Measurements from ENCODE around the gene INPP5D. TPM values are rescaled to one million over a fixed set of nuclear protein-coding genes. Genes with fewer than 3 reads are reported as not detected.

The INPP5D gene
- total and polyA plus RNA-seq, 7 experiments from 2014 or later, result 41.0 to 232 (median 122) TPM

DNA sequence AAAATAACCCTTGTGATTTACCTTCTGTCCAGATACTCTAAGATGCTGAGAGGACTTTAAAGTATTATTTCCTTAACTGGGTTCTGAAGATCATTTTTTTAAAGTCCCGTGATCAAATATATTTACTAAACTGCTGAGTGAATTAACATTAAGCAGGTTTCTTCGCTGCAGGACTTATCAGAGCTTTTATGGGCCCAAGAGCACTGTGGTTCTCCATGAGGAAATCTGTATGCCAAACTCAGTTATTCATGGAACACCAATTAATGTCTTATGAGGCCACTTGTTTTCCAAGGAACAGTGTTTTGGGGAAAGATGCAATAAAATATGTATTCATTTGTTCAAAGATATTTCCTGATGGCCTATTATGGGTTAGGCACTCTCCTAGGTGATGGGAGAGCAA, 111.2 kb downstream of the INPP5D start:
- peaks cover 0 to 5% (median 0%) of the 10 kb centered on the region in 7 donors for H3K4me1 Mint-ChIP-seq
- H3K27ac Mint-ChIP-seq, result peak overlapping the region in 4 of 9 donors; percentile 1 to 57 (median 43)
- Histone ChIP-seq H3K27me3 (ENCODE audit: control insufficient read depth in 2 of 2, insufficient read depth in 2 of 2, low read length in 2 of 2) (no peaks in the 10 kb centered on the region), H3K9me3 (ENCODE audit: control insufficient read depth in 2 of 3, low read length in 3 of 3) (no peaks in the 10 kb centered on the region), H3K4me3 (ENCODE audit: low read length) (no peak overlapping the region), H3K27ac (ENCODE audit: low read depth, low read length) (no peak overlapping the region), H3K36me3 (ENCODE audit: control insufficient read depth in 2 of 3, insufficient read depth in 3 of 3, low read length in 3 of 3) (peaks cover 22 to 73% (median 24%) of the 10 kb centered on the region in 3 experiments), H3K4me1 (ENCODE audit: control insufficient read depth in 2 of 2, insufficient read depth in 2 of 2, low read length in 2 of 2) (peaks cover 0 to under 1% of the 10 kb centered on the region in 2 donors)
- ChIA-PET CTCF (interaction anchor here (0.7 kb wide), 1 partner anchor 38 kb away, joined by 3 read pairs; no protein-coding TSS in a partner anchor), POLR2A (no interaction called here)
- peaks cover 0 to 4% (median 0%) of the 10 kb centered on the region in 11 donors for H3K9me3 Mint-ChIP-seq
- H3K27me3 Mint-ChIP-seq, result no peaks in the 10 kb centered on the region
- H3K4me3 Mint-ChIP-seq, result no peak overlapping the region
- DNase-seq (no peak), ATAC-seq (no peak)
- intact Hi-C loops (cut with micrococcal nuclease), result no loop called here
- H3K36me3 Mint-ChIP-seq, result peaks cover 13 to 48% (median 32%) of the 10 kb centered on the region in 5 donors

GRCh38 chr2:233173115-233173514, 113.0 kb downstream of the INPP5D start:
- ATAC-seq (no peak), DNase-seq (no peak)
- POLR2A ChIA-PET, result no interaction called here
- intact Hi-C loops (cut with micrococcal nuclease), result no loop called here
- Mint-ChIP-seq H3K36me3 (peaks cover 13 to 62% (median 38%) of the 10 kb centered on the region in 5 donors), H3K27me3 (no peaks in the 10 kb centered on the region), H3K27ac (no peak overlapping the region), H3K4me3 (no peak overlapping the region), H3K9me3 (peaks cover 0 to 4% (median 0%) of the 10 kb centered on the region in 11 donors), H3K4me1 (peaks cover 0 to 5% (median 0%) of the 10 kb centered on the region in 7 donors)
- Histone ChIP-seq H3K36me3 (ENCODE audit: control insufficient read depth in 2 of 3, insufficient read depth in 3 of 3, low read length in 3 of 3) (peaks cover 22 to 78% (median 26%) of the 10 kb centered on the region in 3 experiments), H3K27ac (ENCODE audit: low read depth, low read length) (no peak overlapping the region), H3K4me1 (ENCODE audit: control insufficient read depth in 2 of 2, insufficient read depth in 2 of 2, low read length in 2 of 2) (no peaks in the 10 kb centered on the region), H3K4me3 (ENCODE audit: low read length) (no peak overlapping the region), H3K27me3 (ENCODE audit: control insufficient read depth in 2 of 2, insufficient read depth in 2 of 2, low read length in 2 of 2) (no peaks in the 10 kb centered on the region), H3K9me3 (ENCODE audit: control insufficient read depth in 2 of 3, low read length in 3 of 3) (no peaks in the 10 kb centered on the region)
- CTCF ChIA-PET, result interaction anchor here (1.4 kb wide), 1 partner anchor 11 kb away, joined by 3 read pairs; no protein-coding TSS in a partner anchor

GRCh38 chr2:233174137-233174536, 114.0 kb downstream of the INPP5D start:
- peaks cover 22 to 77% (median 26%) of the 10 kb centered on the region in 3 experiments for H3K36me3 ChIP-seq (ENCODE audit: control insufficient read depth in 2 of 3, insufficient read depth in 3 of 3, low read length in 3 of 3)
- no peaks in the 10 kb centered on the region for H3K9me3 ChIP-seq (ENCODE audit: control insufficient read depth in 2 of 3, low read length in 3 of 3)
- H3K36me3 Mint-ChIP-seq, result peaks cover 14 to 61% (median 39%) of the 10 kb centered on the region in 5 donors
- POLR2A ChIA-PET, result interaction anchor here (0.6 kb wide), 1 partner anchor 21 kb away, joined by 3 read pairs; no protein-coding TSS in a partner anchor
- no peak overlapping the region for H3K27ac Mint-ChIP-seq
- H3K27me3 ChIP-seq (ENCODE audit: control insufficient read depth in 2 of 2, insufficient read depth in 2 of 2, low read length in 2 of 2), result no peaks in the 10 kb centered on the region
- peaks cover 0 to 4% (median 0%) of the 10 kb centered on the region in 11 donors for H3K9me3 Mint-ChIP-seq
- CTCF ChIA-PET, result interaction anchor here (1.4 kb wide), 1 partner anchor 10 kb away, joined by 3 read pairs; no protein-coding TSS in a partner anchor
- H3K27me3 Mint-ChIP-seq, result no peaks in the 10 kb centered on the region
- no peak overlapping the region for H3K27ac ChIP-seq (ENCODE audit: low read depth, low read length)
- H3K4me1 ChIP-seq (ENCODE audit: control insufficient read depth in 2 of 2, insufficient read depth in 2 of 2, low read length in 2 of 2), result no peaks in the 10 kb centered on the region
- H3K4me3 Mint-ChIP-seq, result no peak overlapping the region
- H3K4me1 Mint-ChIP-seq, result peaks cover 0 to 5% (median 3%) of the 10 kb centered on the region in 7 donors
- no peak overlapping the region for H3K4me3 ChIP-seq (ENCODE audit: low read length)
- ATAC-seq, result no peak
- no peak for DNase-seq
- intact Hi-C loops (cut with micrococcal nuclease), result no loop called here

GRCh38 chr2:233178994-233179847, 119.1 kb downstream of the INPP5D start:
- H3K27ac Mint-ChIP-seq, result peak overlapping the region in 8 of 9 donors; percentile 46 to 83 (median 68)
- no peak overlapping the region for H3K4me3 Mint-ChIP-seq
- Histone ChIP-seq H3K4me3 (ENCODE audit: low read length) (no peak overlapping the region), H3K36me3 (ENCODE audit: control insufficient read depth in 2 of 3, insufficient read depth in 3 of 3, low read length in 3 of 3) (peaks cover 9 to 80% (median 22%) of the 10 kb centered on the region in 3 experiments), H3K27ac (ENCODE audit: low read depth, low read length) (no peak overlapping the region), H3K27me3 (ENCODE audit: control insufficient read depth in 2 of 2, insufficient read depth in 2 of 2, low read length in 2 of 2) (no peaks in the 10 kb centered on the region), H3K4me1 (ENCODE audit: control insufficient read depth in 2 of 2, insufficient read depth in 2 of 2, low read length in 2 of 2) (no peaks in the 10 kb centered on the region), H3K9me3 (ENCODE audit: control insufficient read depth in 2 of 3, low read length in 3 of 3) (no peaks in the 10 kb centered on the region)
- H3K4me1 Mint-ChIP-seq, result peaks cover 0 to 13% (median 5%) of the 10 kb centered on the region in 7 donors
- POLR2A ChIA-PET, result interaction anchor here (1.2 kb wide), 1 partner anchor 59 kb away, joined by 3 read pairs; no protein-coding TSS in a partner anchor
- CTCF ChIA-PET, result no interaction called here
- ATAC-seq (no peak), DNase-seq (no peak)
- intact Hi-C loops (cut with micrococcal nuclease), result no loop called here
- no peaks in the 10 kb centered on the region for H3K27me3 Mint-ChIP-seq
- H3K36me3 Mint-ChIP-seq, result peaks cover 26 to 71% (median 50%) of the 10 kb centered on the region in 5 donors
- H3K9me3 Mint-ChIP-seq, result peaks cover 0 to 4% (median 0%) of the 10 kb centered on the region in 11 donors

DNA sequence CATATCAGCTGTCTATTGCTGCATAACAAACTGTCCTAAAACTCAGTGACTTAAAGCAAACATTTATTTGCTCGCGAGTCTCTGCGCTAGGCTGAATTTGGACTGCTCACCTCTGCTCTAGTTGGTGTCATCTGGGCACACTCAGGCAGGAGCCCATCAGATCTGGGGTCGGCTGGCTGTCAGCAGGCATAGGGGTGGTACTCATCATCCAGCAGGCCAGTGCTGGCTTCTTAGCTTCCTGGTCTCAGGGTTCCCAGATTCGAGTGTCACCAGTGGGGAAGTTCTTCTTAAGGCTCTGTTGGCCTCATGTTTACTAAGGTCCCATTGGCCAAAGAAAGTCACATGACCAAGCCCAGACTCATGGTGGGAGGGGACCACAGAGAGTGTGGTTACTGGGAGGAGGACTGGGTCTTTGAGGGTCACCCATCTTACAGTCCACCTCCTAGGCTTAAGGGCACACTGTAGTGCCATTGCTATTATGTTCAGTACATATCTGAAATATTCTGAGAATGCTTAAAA, 119.8 kb downstream of the INPP5D start:
- peaks cover 0 to 4% (median 0%) of the 10 kb centered on the region in 11 donors for H3K9me3 Mint-ChIP-seq

GRCh38 chr2:233183869-233184418, 123.8 kb downstream of the INPP5D start:
- Histone ChIP-seq H3K4me1 (ENCODE audit: control insufficient read depth in 2 of 2, insufficient read depth in 2 of 2, low read length in 2 of 2) (no peaks in the 10 kb centered on the region), H3K9me3 (ENCODE audit: control insufficient read depth in 2 of 3, low read length in 3 of 3) (no peaks in the 10 kb centered on the region), H3K4me3 (ENCODE audit: low read length) (no peak overlapping the region), H3K36me3 (ENCODE audit: control insufficient read depth in 2 of 3, insufficient read depth in 3 of 3, low read length in 3 of 3) (peaks cover 28 to 95% (median 34%) of the 10 kb centered on the region in 3 experiments), H3K27me3 (ENCODE audit: control insufficient read depth in 2 of 2, insufficient read depth in 2 of 2, low read length in 2 of 2) (no peaks in the 10 kb centered on the region), H3K27ac (ENCODE audit: low read depth, low read length) (no peak overlapping the region)
- peaks cover 0 to 13% (median 0%) of the 10 kb centered on the region in 7 donors for H3K4me1 Mint-ChIP-seq
- no peaks in the 10 kb centered on the region for H3K27me3 Mint-ChIP-seq
- peaks cover 38 to 81% (median 49%) of the 10 kb centered on the region in 5 donors for H3K36me3 Mint-ChIP-seq
- CTCF ChIA-PET, result interaction anchor here (1.0 to 1.2 kb wide), 2 partner anchors 10 to 67 kb away, joined by 3 to 4 read pairs; no protein-coding TSS in a partner anchor
- peaks cover 0 to 2% (median 0%) of the 10 kb centered on the region in 11 donors for H3K9me3 Mint-ChIP-seq
- ATAC-seq, result no peak
- H3K4me3 Mint-ChIP-seq, result no peak overlapping the region
- no peak for DNase-seq
- H3K27ac Mint-ChIP-seq, result peak overlapping the region in 6 of 9 donors; percentile 15 to 82 (median 44)
- POLR2A ChIA-PET, result no interaction called here
- intact Hi-C loops (cut with micrococcal nuclease), result loop anchor here in 1 of 2 donors (5.0 kb wide), 1 partner anchor 68 kb away; the partner anchor contains the start of gene ATG16L1

More for the DNA sequence above, 119.8 kb downstream of the INPP5D start:
- Histone ChIP-seq H3K4me1 (ENCODE audit: control insufficient read depth in 2 of 2, insufficient read depth in 2 of 2, low read length in 2 of 2) (no peaks in the 10 kb centered on the region), H3K9me3 (ENCODE audit: control insufficient read depth in 2 of 3, low read length in 3 of 3) (no peaks in the 10 kb centered on the region), H3K4me3 (ENCODE audit: low read length) (no peak overlapping the region), H3K36me3 (ENCODE audit: control insufficient read depth in 2 of 3, insufficient read depth in 3 of 3, low read length in 3 of 3) (peaks cover 15 to 85% (median 27%) of the 10 kb centered on the region in 3 experiments), H3K27ac (ENCODE audit: low read depth, low read length) (no peak overlapping the region), H3K27me3 (ENCODE audit: control insufficient read depth in 2 of 2, insufficient read depth in 2 of 2, low read length in 2 of 2) (no peaks in the 10 kb centered on the region)
- Mint-ChIP-seq H3K27ac (peak overlapping the region in 8 of 9 donors; percentile 10 to 86 (median 70)), H3K4me3 (no peak overlapping the region), H3K36me3 (peaks cover 33 to 78% (median 55%) of the 10 kb centered on the region in 5 donors), H3K4me1 (peaks cover 0 to 13% (median 5%) of the 10 kb centered on the region in 7 donors), H3K27me3 (no peaks in the 10 kb centered on the region)
- DNase-seq (no peak), ATAC-seq (peak; percentile 63)
- ChIA-PET CTCF (no interaction called here), POLR2A (interaction anchor here (1.2 kb wide), 1 partner anchor 58 kb away, joined by 3 read pairs; no protein-coding TSS in a partner anchor)
- intact Hi-C loops (cut with micrococcal nuclease), result loop anchor here in 1 of 2 donors (5.0 kb wide), 1 partner anchor 72 kb away; the partner anchor contains the start of gene ATG16L1

All from naive thymus-derived CD4-positive, alpha-beta T cell (primary cell).